Measurements from ENCODE around the gene APBB2. TPM values are rescaled to one million over a fixed set of nuclear protein-coding genes. Genes with fewer than 3 reads are reported as not detected.
"Not testable (repeated sequence)": the region's sequence is repeated elsewhere in the genome, so short reads cannot be mapped to it uniquely, and the experiment has no call there.

APBB2 gene
- total RNA-seq, 2 donors from 2014 or later = 0.60 to 0.65 TPM

DNA sequence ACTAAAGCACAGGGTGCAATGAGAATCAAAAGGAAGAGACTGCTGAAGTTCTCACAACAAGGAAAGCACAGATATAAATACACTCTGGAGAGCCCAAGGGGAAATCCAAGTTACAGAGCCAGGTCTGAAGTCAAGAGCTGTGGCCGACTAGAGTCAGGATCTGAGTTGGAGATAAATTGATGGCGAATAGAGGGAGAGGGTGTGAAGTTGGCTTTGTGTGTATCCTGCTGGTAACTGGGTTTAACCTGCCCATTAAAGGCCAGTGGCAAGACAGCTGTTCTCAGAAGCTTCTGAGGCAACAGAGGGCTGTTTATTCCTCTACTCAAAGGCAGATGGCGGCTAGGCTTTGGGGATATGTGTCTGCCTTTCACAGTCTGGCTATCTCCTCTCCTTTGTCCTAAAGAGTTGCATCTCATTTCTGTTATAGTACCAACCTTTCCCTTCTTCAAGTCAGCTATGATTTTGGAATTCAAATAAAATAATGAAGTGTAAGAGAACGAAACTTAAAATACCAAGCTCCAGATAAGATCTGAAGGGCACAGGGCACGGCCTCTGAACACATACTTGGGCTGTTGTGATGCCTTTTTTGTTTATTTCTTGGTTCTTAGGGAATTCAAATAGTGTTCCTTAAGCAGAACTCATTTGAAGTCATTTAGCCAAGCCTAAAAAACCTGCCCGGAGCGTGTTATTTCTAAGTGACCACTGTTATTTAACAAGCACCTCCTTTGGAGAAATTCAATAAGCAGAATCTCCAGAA lies 142.1 kb downstream of the APBB2 start:
- no peaks in the 10 kb centered on the region for H3K4me1 Mint-ChIP-seq
- H3K4me3 Mint-ChIP-seq = no peak overlapping the region
- no peak for DNase-seq
- no peak overlapping the region for H3K27ac Mint-ChIP-seq
- H3K36me3 Mint-ChIP-seq (ENCODE audit: low read depth) = no peaks in the 10 kb centered on the region
- H3K27me3 Mint-ChIP-seq = peaks cover 4% of the 10 kb centered on the region
- no peaks in the 10 kb centered on the region for H3K9me3 ChIP-seq (ENCODE audit: control insufficient read depth, low read length, poor library complexity, severe bottlenecking)
- no peak for ATAC-seq

DNA sequence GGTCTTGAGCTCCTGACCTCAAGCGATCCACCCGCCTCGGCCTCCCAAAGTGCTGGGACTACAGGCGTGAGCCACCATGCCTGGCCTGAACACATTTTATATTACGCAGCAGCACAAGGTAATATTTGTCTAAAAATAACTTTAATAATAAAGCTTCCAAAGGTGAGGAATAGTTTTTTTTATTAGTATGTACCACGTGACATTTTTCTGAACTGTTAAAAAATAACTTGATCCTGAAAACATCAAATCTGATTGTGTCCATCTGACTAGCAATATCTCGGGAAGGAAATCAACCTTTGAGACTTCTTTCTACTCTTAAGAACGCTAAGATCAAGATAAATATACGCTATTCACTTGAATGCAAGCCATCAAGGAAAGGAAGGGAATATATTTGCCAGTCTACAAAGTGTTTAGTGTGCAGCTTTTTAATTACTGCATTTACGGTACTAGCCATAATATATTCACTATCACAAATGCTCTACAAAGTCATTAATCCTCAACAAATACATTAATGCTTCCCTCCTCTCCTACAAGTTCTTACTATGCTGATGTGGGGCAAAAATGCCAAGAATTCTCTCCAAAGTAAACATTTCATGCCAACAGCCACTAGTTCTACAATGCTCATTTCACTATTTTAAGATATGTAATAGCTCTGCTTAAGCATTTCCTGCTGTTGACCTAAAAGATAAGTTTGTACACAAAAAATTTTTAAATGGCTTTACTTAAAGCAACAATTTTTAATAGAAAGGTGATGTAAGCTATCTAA lies 143.6 kb downstream of the APBB2 start:
- no peaks in the 10 kb centered on the region for H3K27me3 Mint-ChIP-seq
- H3K4me3 Mint-ChIP-seq = no peak overlapping the region
- no peak overlapping the region for H3K27ac Mint-ChIP-seq
- no peaks in the 10 kb centered on the region for H3K36me3 Mint-ChIP-seq (ENCODE audit: low read depth)
- H3K4me1 Mint-ChIP-seq = no peaks in the 10 kb centered on the region
- no peak for DNase-seq
- no peaks in the 10 kb centered on the region for H3K9me3 ChIP-seq (ENCODE audit: control insufficient read depth, low read length, poor library complexity, severe bottlenecking)
- no peak for ATAC-seq

DNA sequence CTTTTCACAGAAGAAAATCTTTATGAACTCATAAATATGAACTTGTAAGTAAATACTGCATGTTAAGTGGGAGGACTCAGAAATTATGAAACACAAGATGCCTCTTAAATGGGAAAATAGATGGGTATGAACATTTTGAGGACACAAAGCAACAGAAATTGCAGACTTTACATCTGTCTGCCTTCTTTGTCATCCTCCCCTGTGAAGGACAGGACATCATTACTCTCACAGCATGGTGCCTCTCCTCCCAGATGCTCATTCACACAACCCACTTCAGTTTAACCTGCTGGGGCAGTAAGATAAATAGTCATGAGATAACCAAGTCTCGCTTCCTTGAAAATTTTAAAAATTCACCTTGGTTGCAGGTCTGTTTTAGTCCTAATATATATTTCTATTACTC lies 144.5 kb downstream of the APBB2 start:
- no peaks in the 10 kb centered on the region for H3K4me1 Mint-ChIP-seq
- no peaks in the 10 kb centered on the region for H3K27me3 Mint-ChIP-seq
- no peak overlapping the region for H3K27ac Mint-ChIP-seq
- H3K9me3 ChIP-seq (ENCODE audit: control insufficient read depth, low read length, poor library complexity, severe bottlenecking) = no peaks in the 10 kb centered on the region
- DNase-seq = no peak
- no peak for ATAC-seq
- H3K4me3 Mint-ChIP-seq = no peak overlapping the region
- no peaks in the 10 kb centered on the region for H3K36me3 Mint-ChIP-seq (ENCODE audit: low read depth)

DNA sequence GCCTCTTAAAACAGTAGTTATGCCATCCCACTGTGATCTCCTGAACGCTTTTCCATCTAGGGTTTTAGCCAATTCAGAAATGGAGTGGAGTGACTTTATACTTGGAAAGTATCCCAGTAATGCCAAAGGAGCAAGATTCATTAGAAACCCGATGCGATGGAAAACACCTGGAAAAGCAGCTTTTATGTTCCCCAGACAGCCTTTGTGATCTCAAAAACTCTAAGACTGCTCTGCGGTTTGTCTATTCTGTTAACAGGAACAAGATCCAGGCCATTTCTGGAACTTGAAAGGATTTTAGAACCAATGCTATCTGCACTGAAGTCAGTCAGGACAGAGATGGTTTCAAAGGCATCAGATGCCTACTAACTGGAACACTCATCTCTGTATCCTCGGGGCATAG lies 145.1 kb downstream of the APBB2 start:
- ATAC-seq (no peak), DNase-seq (no peak)
- H3K36me3 Mint-ChIP-seq (ENCODE audit: low read depth) = no peaks in the 10 kb centered on the region
- no peaks in the 10 kb centered on the region for H3K27me3 Mint-ChIP-seq
- H3K9me3 ChIP-seq (ENCODE audit: control insufficient read depth, low read length, poor library complexity, severe bottlenecking) = no peaks in the 10 kb centered on the region
- H3K4me3 Mint-ChIP-seq = no peak overlapping the region
- no peak overlapping the region for H3K27ac Mint-ChIP-seq
- H3K4me1 Mint-ChIP-seq = no peaks in the 10 kb centered on the region

DNA sequence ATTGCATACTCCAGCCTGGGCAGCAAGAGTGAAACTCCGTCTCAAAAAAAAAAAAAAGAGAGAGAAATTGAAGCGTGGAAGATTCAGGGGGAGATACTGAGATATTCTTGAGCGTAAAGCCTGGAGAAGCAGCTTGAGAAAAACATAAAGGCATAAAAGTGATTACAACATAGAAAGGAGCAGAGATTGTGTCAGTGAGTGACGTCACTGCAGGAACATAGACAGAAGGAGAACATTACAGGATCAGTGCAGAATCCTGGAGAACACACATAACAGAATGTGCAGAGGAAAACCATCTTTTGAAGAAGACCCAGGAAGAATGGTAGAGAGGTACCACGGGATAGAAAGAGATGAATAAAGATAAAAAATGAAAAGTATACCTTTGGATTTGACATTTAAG lies 147.0 kb downstream of the APBB2 start:
- no peak overlapping the region for H3K27ac Mint-ChIP-seq
- H3K36me3 Mint-ChIP-seq (ENCODE audit: low read depth) = no peaks in the 10 kb centered on the region
- no peak overlapping the region for H3K4me3 Mint-ChIP-seq
- H3K9me3 ChIP-seq (ENCODE audit: control insufficient read depth, low read length, poor library complexity, severe bottlenecking) = no peaks in the 10 kb centered on the region
- DNase-seq (no peak), ATAC-seq (no peak)
- no peaks in the 10 kb centered on the region for H3K4me1 Mint-ChIP-seq
- no peaks in the 10 kb centered on the region for H3K27me3 Mint-ChIP-seq

DNA sequence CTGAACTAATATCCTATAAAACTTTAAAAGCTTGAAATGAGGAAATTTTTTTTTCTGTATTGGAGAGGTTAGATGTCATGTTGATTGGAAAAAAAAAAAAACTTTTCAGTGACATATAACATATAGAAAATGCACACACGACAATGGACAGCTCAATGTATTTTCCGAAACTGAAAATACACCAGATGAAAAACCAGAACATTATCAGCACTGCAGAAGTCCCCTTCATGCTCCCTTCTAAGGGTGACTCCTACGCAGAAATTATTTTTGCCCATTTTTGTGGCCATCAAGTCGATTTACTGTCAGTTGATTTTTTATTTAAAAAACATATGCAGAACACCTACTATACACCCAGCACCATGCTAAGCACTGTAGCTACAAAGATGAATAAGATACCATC lies 148.3 kb downstream of the APBB2 start:
- H3K4me1 Mint-ChIP-seq = no peaks in the 10 kb centered on the region
- no peak for ATAC-seq
- no peak overlapping the region for H3K4me3 Mint-ChIP-seq
- no peak for DNase-seq
- H3K9me3 ChIP-seq (ENCODE audit: control insufficient read depth, low read length, poor library complexity, severe bottlenecking) = no peaks in the 10 kb centered on the region
- no peaks in the 10 kb centered on the region for H3K27me3 Mint-ChIP-seq
- H3K36me3 Mint-ChIP-seq (ENCODE audit: low read depth) = no peaks in the 10 kb centered on the region
- H3K27ac Mint-ChIP-seq = no peak overlapping the region

DNA sequence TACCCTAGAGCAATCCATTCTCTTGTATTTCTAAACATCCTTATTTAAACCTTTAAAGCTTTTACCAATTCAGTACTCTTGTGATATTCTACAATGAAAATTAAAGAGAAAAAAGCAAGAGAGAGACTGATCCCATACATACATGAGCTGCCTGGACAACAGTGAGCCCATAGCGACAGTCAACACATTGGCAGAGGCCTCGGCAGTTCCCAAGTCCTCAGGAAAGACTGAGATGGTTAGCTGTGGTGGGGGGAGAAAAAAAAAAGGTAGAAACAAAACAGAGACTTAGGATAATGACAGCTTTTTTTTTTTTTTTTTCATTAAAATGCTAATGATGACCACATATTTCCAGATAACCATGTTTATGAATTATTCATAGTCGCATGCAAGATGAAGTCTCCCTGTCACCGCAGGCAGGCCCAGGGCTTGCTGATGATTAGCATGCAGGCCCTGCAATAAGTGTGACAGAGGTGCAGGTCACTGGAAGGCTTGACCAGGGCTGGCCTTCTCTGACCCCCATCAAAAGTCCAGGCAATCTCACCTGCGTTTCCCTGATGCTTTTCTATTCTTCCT lies 148.8 kb downstream of the APBB2 start:
- H3K27me3 Mint-ChIP-seq = no peaks in the 10 kb centered on the region
- no peak overlapping the region for H3K4me3 Mint-ChIP-seq
- H3K36me3 Mint-ChIP-seq (ENCODE audit: low read depth) = no peaks in the 10 kb centered on the region
- no peaks in the 10 kb centered on the region for H3K4me1 Mint-ChIP-seq
- no peak for ATAC-seq
- no peaks in the 10 kb centered on the region for H3K9me3 ChIP-seq (ENCODE audit: control insufficient read depth, low read length, poor library complexity, severe bottlenecking)
- H3K27ac Mint-ChIP-seq = no peak overlapping the region
- no peak for DNase-seq

DNA sequence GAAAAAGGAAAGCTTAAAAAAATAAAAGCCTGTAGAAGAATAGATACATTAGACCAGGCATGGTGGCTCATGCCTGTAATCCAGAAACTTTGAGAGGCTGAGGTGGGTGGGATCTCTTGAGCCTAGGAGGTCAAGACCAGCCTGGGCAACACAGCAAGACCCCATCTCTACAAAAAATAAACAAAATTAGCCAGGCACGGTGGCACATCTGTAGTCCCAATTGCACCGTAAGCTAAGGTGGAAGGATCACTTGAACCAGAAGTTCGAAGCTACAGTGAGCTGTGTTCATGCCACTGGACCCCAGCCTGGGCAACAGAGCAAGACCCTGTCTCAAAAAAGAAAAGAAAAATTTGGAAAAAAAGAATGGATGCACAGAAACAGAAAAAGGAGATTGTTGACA lies 149.4 kb downstream of the APBB2 start:
- no peaks in the 10 kb centered on the region for H3K27me3 Mint-ChIP-seq
- H3K9me3 ChIP-seq (ENCODE audit: control insufficient read depth, low read length, poor library complexity, severe bottlenecking) = no peaks in the 10 kb centered on the region
- H3K36me3 Mint-ChIP-seq (ENCODE audit: low read depth) = no peaks in the 10 kb centered on the region
- H3K27ac Mint-ChIP-seq = no peak overlapping the region
- no peak for DNase-seq
- no peaks in the 10 kb centered on the region for H3K4me1 Mint-ChIP-seq
- no peak overlapping the region for H3K4me3 Mint-ChIP-seq
- ATAC-seq = no peak

DNA sequence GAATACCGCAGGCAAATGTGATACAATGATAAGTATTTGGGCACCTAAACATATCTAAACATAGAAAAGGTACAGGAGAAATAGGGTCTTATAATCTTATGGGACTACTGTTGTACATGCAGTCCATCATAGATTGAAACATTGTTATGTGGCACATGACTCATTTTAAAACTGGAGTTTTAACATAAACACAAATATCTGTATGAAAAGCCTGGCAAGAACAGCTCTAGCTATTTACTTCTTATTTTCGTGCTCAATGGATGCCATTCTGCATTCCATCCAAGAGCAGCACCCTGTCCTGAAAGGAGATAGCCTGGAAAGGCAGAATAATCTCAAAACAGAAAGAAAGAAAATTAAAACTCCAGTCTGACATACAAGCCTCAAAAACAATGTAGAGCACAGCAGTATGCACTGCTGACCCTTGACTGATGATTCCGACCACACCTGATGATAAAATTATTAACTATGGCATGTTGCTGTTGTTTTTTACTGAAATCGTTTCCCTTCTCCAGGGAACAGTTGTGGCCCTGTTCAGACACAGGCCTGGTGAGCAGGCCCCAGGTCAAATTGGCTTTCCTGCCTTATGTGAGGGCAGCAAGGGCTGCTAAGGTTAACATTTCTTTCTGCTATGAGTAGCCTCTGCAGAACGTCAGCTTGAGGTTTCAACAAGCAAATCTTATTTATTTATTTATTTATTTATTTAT lies 152.7 kb downstream of the APBB2 start:
- H3K4me1 Mint-ChIP-seq = no peaks in the 10 kb centered on the region
- H3K4me3 Mint-ChIP-seq = no peak overlapping the region
- H3K27ac Mint-ChIP-seq = no peak overlapping the region
- no peak for DNase-seq
- peaks cover 1% of the 10 kb centered on the region for H3K27me3 Mint-ChIP-seq
- H3K9me3 ChIP-seq (ENCODE audit: control insufficient read depth, low read length, poor library complexity, severe bottlenecking) = no peaks in the 10 kb centered on the region
- ATAC-seq = no peak
- no peaks in the 10 kb centered on the region for H3K36me3 Mint-ChIP-seq (ENCODE audit: low read depth)

DNA sequence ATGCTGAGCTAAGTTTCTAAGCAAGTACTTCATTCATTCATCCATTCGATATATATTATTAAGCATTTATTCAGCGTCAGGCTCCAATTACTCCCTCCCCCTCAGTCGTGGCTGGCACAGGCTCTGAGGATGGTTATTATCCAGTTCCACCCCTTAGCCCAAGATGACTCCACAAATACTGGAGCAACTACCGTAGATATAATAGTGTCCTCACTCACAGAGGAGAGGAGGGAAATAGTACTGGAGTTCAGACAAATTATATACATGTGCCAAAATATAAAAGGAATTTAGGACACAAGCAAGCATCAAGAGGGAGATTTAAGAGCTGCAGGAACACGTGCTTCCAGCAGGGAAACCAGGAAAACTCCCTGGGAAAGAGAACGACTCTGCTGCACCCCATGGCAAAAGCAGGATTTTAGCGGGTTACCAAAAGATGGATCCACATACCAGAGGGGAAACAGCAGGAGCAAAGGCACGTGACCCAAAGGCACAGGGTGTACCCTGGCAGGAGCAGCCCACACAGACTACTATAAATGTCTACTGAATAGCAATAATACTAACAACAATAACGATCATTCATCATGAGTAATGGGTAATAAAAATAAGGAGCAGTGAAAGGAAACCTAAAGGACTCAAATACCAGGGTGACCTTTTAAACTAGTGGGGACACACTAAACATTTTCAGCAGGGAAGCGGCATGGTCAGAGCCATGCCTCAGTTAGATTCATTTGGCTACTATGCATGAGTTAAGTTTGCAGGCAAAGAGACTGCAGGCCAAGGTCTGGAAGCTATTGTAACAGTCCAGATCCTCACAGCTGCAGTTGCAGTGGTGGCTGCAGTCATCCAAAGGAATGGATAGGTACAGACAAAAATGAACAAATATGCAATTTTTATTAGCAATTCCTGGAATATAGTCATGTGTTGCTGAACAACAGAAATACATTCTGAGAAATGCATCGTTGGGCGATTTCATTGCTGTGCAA lies 153.7 kb downstream of the APBB2 start:
- Mint-ChIP-seq H3K36me3 (ENCODE audit: low read depth) (no peaks in the 10 kb centered on the region), H3K4me1 (no peaks in the 10 kb centered on the region), H3K27ac (no peak overlapping the region), H3K4me3 (no peak overlapping the region), H3K27me3 (peaks cover 8% of the 10 kb centered on the region)
- ATAC-seq (no peak), DNase-seq (no peak)
- H3K9me3 ChIP-seq (ENCODE audit: control insufficient read depth, low read length, poor library complexity, severe bottlenecking) = no peaks in the 10 kb centered on the region

DNA sequence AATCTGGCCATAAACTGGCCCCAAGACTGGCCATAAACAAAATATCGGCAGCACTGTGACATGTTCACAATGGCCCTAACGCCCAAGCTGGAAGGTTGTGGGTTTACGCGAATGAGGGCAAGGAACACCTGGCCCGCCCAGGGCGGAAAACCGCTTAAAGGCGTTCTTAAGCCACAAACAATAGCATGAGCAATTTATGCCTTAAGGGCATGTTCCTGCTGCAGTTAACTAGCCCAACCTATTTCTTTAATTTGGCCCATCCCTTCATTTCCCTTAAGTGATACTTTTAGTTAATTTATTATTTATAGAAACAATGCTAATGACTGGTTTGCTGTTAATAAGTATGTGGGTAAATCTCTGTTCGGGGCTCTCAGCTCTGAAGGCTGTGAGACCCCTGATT lies 154.9 kb downstream of the APBB2 start:
- not testable (repeated sequence) for ATAC-seq; DNase-seq; H3K4me3 Mint-ChIP-seq; H3K9me3 ChIP-seq (ENCODE audit: control insufficient read depth, low read length, poor library complexity, severe bottlenecking); H3K4me1 Mint-ChIP-seq; H3K36me3 Mint-ChIP-seq (ENCODE audit: low read depth); H3K27ac Mint-ChIP-seq
- H3K27me3 Mint-ChIP-seq = peaks cover 13% of the 10 kb centered on the region

DNA sequence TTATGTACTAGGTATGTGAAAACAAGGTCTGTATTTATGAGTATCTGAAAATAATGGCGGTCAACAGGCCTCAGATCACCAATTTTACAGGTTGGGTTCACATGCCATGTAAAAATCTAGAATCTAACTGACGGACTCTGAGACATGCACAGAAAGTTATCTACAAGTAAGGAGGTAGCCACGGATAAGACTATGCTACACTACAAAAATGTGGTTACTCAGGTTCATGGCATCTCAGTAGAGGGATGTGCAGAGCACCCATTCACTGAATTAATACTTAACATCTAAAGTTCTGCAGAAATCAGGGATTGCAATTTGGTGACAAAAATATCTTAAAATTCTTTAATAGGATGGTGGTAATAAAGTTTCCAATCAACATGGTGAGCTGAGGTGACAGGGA lies 155.9 kb downstream of the APBB2 start:
- Mint-ChIP-seq H3K27me3 (peaks cover 13% of the 10 kb centered on the region), H3K4me1 (no peaks in the 10 kb centered on the region), H3K36me3 (ENCODE audit: low read depth) (no peaks in the 10 kb centered on the region), H3K4me3 (no peak overlapping the region), H3K27ac (no peak overlapping the region)
- DNase-seq (no peak), ATAC-seq (no peak)
- H3K9me3 ChIP-seq (ENCODE audit: control insufficient read depth, low read length, poor library complexity, severe bottlenecking) = no peaks in the 10 kb centered on the region
